Endothelial cell (in vitro differentiated cells): ENCODE measurements around the gene DDX49. TPM values are rescaled to one million over a fixed set of nuclear protein-coding genes. Genes with fewer than 3 reads are reported as not detected.
A peak's percentile ranks its signal among the peaks of the same experiment; 100 is the strongest.
"Not testable (repeated sequence)": the region's sequence is repeated elsewhere in the genome, so short reads cannot be mapped to it uniquely, and the experiment has no call there.

Experiments
- DNase-seq: peaks from one replicate; pipeline ENCODE4 v3.0.0; 2021; ENCODE audit warnings: low spot score
- H3K27ac Mint-ChIP-seq: one replicate; pipeline ENCODE4 v1.8.0; 2021; ENCODE audit warnings: mixed read lengths, inconsistent platforms; ENCODE audit not compliant: unreplicated experiment
- H3K27me3 Mint-ChIP-seq: one replicate; pipeline ENCODE4 v1.8.0; 2021; ENCODE audit warnings: mild to moderate bottlenecking, moderate library complexity, mixed read lengths, inconsistent platforms; ENCODE audit not compliant: unreplicated experiment
- H3K36me3 Mint-ChIP-seq: one replicate; pipeline ENCODE4 v1.8.0; 2021; ENCODE audit warnings: mild to moderate bottlenecking, low read depth, mixed read lengths, inconsistent platforms; ENCODE audit not compliant: unreplicated experiment
- H3K4me1 Mint-ChIP-seq: one replicate; pipeline ENCODE4 v1.8.0; 2021; ENCODE audit warnings: mild to moderate bottlenecking, mixed read lengths, inconsistent platforms; ENCODE audit not compliant: unreplicated experiment
- H3K4me3 Mint-ChIP-seq: one replicate; pipeline ENCODE4 v1.8.0; 2021; ENCODE audit warnings: mild to moderate bottlenecking, mixed read lengths, inconsistent platforms; ENCODE audit not compliant: unreplicated experiment
- H3K9me3 Mint-ChIP-seq: one replicate; pipeline ENCODE4 v1.8.0; 2021; ENCODE audit warnings: mixed read lengths, inconsistent platforms; ENCODE audit not compliant: unreplicated experiment
- CTCF ChIP-seq: fragments of 200-600 bp; sonication (generic); IDR thresholded peaks from one replicate; pipeline ENCODE4 v1.5.0; 2021; ENCODE audit warnings: antibody characterized with exemption; ENCODE audit not compliant: unreplicated experiment
- total RNA-seq: library from RNA; stranded (reverse); fragmentation: NEBNext Ultra II Directional; extraction: Animal tissue kit (Norgen Biotek cat#: 25700); gene quantifications from one replicate; pipeline ENCODE4 v1.2.1, GENCODE V29; 2021; ENCODE audit not compliant: unreplicated experiment

Gene DDX49
- total RNA-seq, 1 donor from 2014 or later: 33.7 TPM

- no peak overlapping the region for H3K27ac Mint-ChIP-seq
- DNase-seq: no peak
- no peaks in the 10 kb centered on the region for H3K9me3 Mint-ChIP-seq
- peaks cover 10% of the 10 kb centered on the region for H3K36me3 Mint-ChIP-seq
- peaks cover 2% of the 10 kb centered on the region for H3K27me3 Mint-ChIP-seq
- H3K4me1 Mint-ChIP-seq: peaks cover 2% of the 10 kb centered on the region
- TF ChIP-seq CTCF: no peak
- H3K4me3 Mint-ChIP-seq: no peak overlapping the region
These were observed 6.6 kb upstream of the DDX49 start for GRCh38 chr19:18912933-18913332.

DNA sequence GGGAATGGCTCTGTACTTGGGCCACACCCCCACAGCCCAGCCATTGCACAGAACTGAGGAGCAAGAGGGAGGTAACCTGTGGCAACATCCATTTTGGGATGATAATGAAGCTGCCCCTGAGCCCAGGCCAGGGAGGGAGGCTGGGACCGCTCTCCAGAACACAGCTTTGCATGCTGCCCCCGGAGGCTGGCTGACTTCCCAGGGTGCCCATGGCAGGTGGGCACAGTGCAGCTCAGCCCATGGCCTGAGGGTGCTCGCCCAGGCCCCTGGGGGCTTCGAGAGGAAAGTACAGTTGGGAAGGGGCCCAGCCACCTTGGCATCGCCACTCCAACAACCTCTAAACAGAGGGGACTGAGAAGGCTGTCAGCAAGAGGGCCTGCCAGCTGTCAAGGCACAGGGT lies 6.0 kb upstream of the DDX49 start:
- Mint-ChIP-seq H3K27me3 (peaks cover 2% of the 10 kb centered on the region), H3K4me3 (no peak overlapping the region), H3K4me1 (peaks cover 6% of the 10 kb centered on the region), H3K9me3 (no peaks in the 10 kb centered on the region), H3K36me3 (peaks cover 10% of the 10 kb centered on the region), H3K27ac (no peak overlapping the region)
- no peak for TF ChIP-seq CTCF
- DNase-seq: no peak

GRCh38 chr19:18915639-18916038 lies 3.9 kb upstream of the DDX49 start:
- Mint-ChIP-seq H3K27me3 (peaks cover 13% of the 10 kb centered on the region), H3K36me3 (peaks cover 15% of the 10 kb centered on the region), H3K4me3 (peak overlapping the region; percentile 65), H3K27ac (no peak overlapping the region), H3K4me1 (peaks cover 18% of the 10 kb centered on the region), H3K9me3 (no peaks in the 10 kb centered on the region)
- DNase-seq: peak; percentile 41
- TF ChIP-seq CTCF: peak; percentile 32

DNA sequence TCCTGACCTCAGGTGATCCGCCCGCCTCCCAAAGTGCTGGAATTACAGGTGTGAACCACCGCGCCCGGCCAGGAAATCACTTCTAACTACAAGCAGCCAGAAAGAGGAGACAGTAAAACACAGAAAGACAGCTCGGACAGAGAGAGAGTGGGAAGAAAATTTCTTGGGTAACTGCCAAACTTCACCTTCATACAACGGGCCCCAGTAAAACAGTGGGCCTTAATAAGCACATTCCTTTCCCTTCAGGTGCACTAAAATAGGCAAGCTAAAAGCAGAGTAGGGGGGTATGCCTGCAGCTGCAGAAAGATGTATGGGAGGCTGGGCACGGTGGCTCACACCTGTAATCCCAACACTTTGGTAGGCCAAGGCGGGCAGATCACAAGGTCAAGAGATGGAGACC lies 1.9 kb upstream of the DDX49 start:
- not testable (repeated sequence) for H3K9me3 Mint-ChIP-seq, DNase-seq, H3K27ac Mint-ChIP-seq
- peaks cover 24% of the 10 kb centered on the region for H3K4me1 Mint-ChIP-seq
- H3K4me3 Mint-ChIP-seq: peak overlapping the region; percentile 32
- peaks cover 25% of the 10 kb centered on the region for H3K27me3 Mint-ChIP-seq
- peaks cover 21% of the 10 kb centered on the region for H3K36me3 Mint-ChIP-seq

GRCh38 chr19:18919900-18920214 lies 342 bp downstream of the DDX49 start:
- no peak for TF ChIP-seq CTCF
- Mint-ChIP-seq H3K4me3 (peak overlapping the region; percentile 98), H3K9me3 (no peaks in the 10 kb centered on the region), H3K4me1 (peaks cover 27% of the 10 kb centered on the region), H3K27me3 (peaks cover 32% of the 10 kb centered on the region), H3K36me3 (peaks cover 31% of the 10 kb centered on the region), H3K27ac (peak overlapping the region; percentile 98)
- DNase-seq: no peak

DNA sequence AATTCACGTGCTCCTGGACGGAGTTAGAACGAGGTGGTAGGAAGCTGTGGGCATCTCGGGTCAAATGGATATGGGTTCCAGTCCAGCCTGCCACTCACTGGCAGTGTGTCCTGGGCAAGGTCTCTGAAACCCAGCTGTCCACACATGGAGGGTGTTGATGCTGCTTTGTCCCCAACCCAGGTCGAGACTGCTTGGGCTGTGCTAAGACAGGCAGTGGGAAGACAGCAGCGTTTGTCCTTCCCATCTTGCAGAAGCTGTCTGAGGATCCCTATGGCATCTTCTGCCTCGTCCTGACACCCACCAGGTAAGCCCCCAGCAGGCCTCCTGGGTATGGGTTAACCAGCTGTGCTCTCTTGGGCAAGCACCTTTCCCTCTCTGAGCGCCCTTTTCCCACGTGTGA lies 885 bp downstream of the DDX49 start:
- Mint-ChIP-seq H3K36me3 (peaks cover 31% of the 10 kb centered on the region), H3K4me1 (peaks cover 27% of the 10 kb centered on the region), H3K9me3 (no peaks in the 10 kb centered on the region), H3K27me3 (peaks cover 32% of the 10 kb centered on the region), H3K27ac (peak overlapping the region; percentile 98), H3K4me3 (peak overlapping the region; percentile 98)
- DNase-seq: no peak
- no peak for TF ChIP-seq CTCF
